HEK293T (cell line): Measurements from ENCODE around the gene PROS1.
A peak's percentile ranks its signal among the peaks of the same experiment; 100 is the strongest.

ENCODE experiments used
- ARNT ChIP-seq: fragments of 450-650 bp; IDR thresholded peaks from 2 replicates; pipeline ENCODE4 v1.6.1; 2017; ENCODE audit warnings: mild to moderate bottlenecking
- BHLHE40 ChIP-seq: fragments of 450-650 bp; IDR thresholded peaks from 2 replicates; pipeline ENCODE4 v1.6.1; 2016; ENCODE audit warnings: mild to moderate bottlenecking, moderate library complexity, borderline replicate concordance
- FOXA1 ChIP-seq: fragments of 450-650 bp; IDR thresholded peaks from 2 replicates; pipeline ENCODE4 v1.6.1; 2016; ENCODE audit warnings: mild to moderate bottlenecking
- FOXM1 ChIP-seq: fragments of 450-650 bp; IDR thresholded peaks from 2 replicates; pipeline ENCODE4 v1.6.1; 2017; ENCODE audit warnings: mild to moderate bottlenecking, borderline replicate concordance
- HDGF ChIP-seq: fragments of 450-650 bp; IDR thresholded peaks from 2 replicates; pipeline ENCODE4 v1.6.1; 2017; ENCODE audit warnings: antibody characterized with exemption, borderline replicate concordance
- NFRKB ChIP-seq: fragments of 450-650 bp; IDR thresholded peaks from 2 replicates; pipeline ENCODE4 v1.6.1; 2016; ENCODE audit warnings: mild to moderate bottlenecking, moderate library complexity
- SP1 ChIP-seq: fragments of 450-650 bp; IDR thresholded peaks from 2 replicates; pipeline ENCODE4 v1.6.1; 2017
- TF ChIP-seq, protein P1 (sequence below): fragments of 450-650 bp; IDR thresholded peaks from 2 replicates; pipeline ENCODE4 v1.6.1; 2016

DNA sequence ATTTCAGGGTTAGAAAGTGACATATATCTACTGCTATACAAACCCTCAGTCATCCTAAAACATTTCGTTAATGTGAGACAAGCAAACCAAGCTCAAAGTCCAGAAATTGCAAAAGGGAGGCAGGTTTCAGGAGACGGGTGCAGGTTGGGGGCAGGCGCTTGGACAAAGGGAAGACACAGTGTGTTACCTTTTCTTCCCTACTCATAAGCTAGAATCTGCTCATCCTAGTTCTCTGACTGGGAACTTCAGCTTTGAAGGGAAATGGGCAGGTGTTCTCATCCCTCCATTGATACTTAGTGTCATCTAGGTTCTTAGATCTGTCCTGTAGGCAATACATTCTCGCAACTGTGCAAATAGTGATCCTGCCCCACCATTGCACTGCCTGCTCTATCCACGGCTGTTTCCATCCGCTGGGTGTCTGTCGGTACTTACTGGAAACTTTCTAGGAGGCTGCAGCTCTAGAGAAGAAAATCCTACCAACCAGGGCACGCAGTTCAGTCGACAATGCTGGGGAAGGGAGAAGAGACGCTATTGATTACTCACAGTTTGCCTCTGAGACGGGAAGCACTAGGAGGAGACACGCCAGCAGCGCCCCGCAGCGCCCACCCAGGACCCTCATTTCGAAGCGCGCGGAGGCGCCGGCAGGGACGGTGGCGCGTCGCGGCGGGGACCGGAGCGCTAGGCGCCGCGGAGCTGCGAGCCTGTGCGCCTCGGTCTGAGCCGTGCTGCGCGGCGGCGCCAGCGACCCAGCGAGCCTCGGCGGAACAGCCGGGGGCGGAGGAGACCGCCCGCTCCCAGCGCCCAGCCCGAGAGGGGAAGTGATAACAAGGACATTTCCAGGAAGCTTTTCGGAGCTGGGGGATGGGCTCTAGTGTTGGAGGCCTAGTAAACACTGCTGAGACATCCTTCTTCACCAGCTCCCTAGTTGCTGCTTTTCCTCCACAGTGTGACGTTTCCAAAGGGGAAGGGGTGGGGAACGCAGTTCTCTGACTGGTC lies at the start of gene PROS1:
- TF ChIP-seq, protein P1, sequence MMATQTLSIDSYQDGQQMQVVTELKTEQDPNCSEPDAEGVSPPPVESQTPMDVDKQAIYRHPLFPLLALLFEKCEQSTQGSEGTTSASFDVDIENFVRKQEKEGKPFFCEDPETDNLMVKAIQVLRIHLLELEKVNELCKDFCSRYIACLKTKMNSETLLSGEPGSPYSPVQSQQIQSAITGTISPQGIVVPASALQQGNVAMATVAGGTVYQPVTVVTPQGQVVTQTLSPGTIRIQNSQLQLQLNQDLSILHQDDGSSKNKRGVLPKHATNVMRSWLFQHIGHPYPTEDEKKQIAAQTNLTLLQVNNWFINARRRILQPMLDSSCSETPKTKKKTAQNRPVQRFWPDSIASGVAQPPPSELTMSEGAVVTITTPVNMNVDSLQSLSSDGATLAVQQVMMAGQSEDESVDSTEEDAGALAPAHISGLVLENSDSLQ, result no peak
- no peak for TF ChIP-seq SP1
- no peak for TF ChIP-seq ARNT
- no peak for TF ChIP-seq HDGF
- TF ChIP-seq FOXA1, result no peak
- TF ChIP-seq FOXM1, result 0 out of 2 replicates have a peak, but pooled peaks have one; percentile 23
- TF ChIP-seq NFRKB, result no peak
- no peak for TF ChIP-seq BHLHE40
